Endothelial cell (in vitro differentiated cells): ENCODE data around the gene KRCC1. TPM values are rescaled to one million over a fixed set of nuclear protein-coding genes. Genes with fewer than 3 reads are reported as not detected.
"Not testable (repeated sequence)": the region's sequence is repeated elsewhere in the genome, so short reads cannot be mapped to it uniquely, and the experiment has no call there.

Experiments used
- DNase-seq: peaks from one replicate; pipeline ENCODE4 v3.0.0; 2021; ENCODE audit warnings: low spot score
- H3K27ac Mint-ChIP-seq: one replicate; pipeline ENCODE4 v1.8.0; 2021; ENCODE audit warnings: mixed read lengths, inconsistent platforms; ENCODE audit not compliant: unreplicated experiment
- H3K27me3 Mint-ChIP-seq: one replicate; pipeline ENCODE4 v1.8.0; 2021; ENCODE audit warnings: mild to moderate bottlenecking, moderate library complexity, mixed read lengths, inconsistent platforms; ENCODE audit not compliant: unreplicated experiment
- H3K36me3 Mint-ChIP-seq: one replicate; pipeline ENCODE4 v1.8.0; 2021; ENCODE audit warnings: mild to moderate bottlenecking, low read depth, mixed read lengths, inconsistent platforms; ENCODE audit not compliant: unreplicated experiment
- H3K4me1 Mint-ChIP-seq: one replicate; pipeline ENCODE4 v1.8.0; 2021; ENCODE audit warnings: mild to moderate bottlenecking, mixed read lengths, inconsistent platforms; ENCODE audit not compliant: unreplicated experiment
- H3K4me3 Mint-ChIP-seq: one replicate; pipeline ENCODE4 v1.8.0; 2021; ENCODE audit warnings: mild to moderate bottlenecking, mixed read lengths, inconsistent platforms; ENCODE audit not compliant: unreplicated experiment
- H3K9me3 Mint-ChIP-seq: one replicate; pipeline ENCODE4 v1.8.0; 2021; ENCODE audit warnings: mixed read lengths, inconsistent platforms; ENCODE audit not compliant: unreplicated experiment
- CTCF ChIP-seq: fragments of 200-600 bp; sonication (generic); IDR thresholded peaks from one replicate; pipeline ENCODE4 v1.5.0; 2021; ENCODE audit warnings: antibody characterized with exemption; ENCODE audit not compliant: unreplicated experiment
- total RNA-seq: library from RNA; stranded (reverse); fragmentation: NEBNext Ultra II Directional; extraction: Animal tissue kit (Norgen Biotek cat#: 25700); gene quantifications from one replicate; pipeline ENCODE4 v1.2.1, GENCODE V29; 2021; ENCODE audit not compliant: unreplicated experiment

The KRCC1 gene
- total RNA-seq, 1 donor from 2014 or later = 18.0 TPM

- Mint-ChIP-seq H3K36me3 (no peaks in the 10 kb centered on the region), H3K27ac (no peak overlapping the region), H3K4me1 (no peaks in the 10 kb centered on the region), H3K9me3 (no peaks in the 10 kb centered on the region), H3K27me3 (peaks cover 2% of the 10 kb centered on the region), H3K4me3 (no peak overlapping the region)
- no peak for DNase-seq
- no peak for TF ChIP-seq CTCF
Measured at GRCh38 chr2:88006912-88007439, 48.6 kb downstream of the KRCC1 start.

DNA sequence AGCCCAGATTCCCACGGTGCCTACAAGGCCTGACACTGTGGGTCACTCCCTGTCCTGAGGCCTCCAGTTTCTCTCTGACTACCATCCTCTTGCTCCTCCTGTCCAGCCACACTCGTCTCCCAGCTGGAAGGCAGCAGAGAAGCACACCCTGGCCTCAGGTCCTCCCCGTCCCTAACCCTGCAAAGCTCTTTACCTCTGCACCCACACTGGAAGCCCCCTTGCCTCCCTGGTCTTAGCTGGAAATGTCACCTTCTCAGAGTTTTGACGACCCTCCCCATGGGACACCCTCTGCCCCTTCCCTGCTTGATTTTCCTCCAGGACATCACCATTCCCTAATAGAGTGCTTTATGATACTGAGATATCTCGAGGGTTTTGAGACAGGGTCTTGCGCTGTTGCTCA, 49.8 kb downstream of the KRCC1 start:
- no peaks in the 10 kb centered on the region for H3K9me3 Mint-ChIP-seq
- peaks cover 2% of the 10 kb centered on the region for H3K27me3 Mint-ChIP-seq
- no peaks in the 10 kb centered on the region for H3K4me1 Mint-ChIP-seq
- H3K36me3 Mint-ChIP-seq = no peaks in the 10 kb centered on the region
- DNase-seq = no peak
- TF ChIP-seq CTCF = no peak
- no peak overlapping the region for H3K4me3 Mint-ChIP-seq
- no peak overlapping the region for H3K27ac Mint-ChIP-seq

DNA sequence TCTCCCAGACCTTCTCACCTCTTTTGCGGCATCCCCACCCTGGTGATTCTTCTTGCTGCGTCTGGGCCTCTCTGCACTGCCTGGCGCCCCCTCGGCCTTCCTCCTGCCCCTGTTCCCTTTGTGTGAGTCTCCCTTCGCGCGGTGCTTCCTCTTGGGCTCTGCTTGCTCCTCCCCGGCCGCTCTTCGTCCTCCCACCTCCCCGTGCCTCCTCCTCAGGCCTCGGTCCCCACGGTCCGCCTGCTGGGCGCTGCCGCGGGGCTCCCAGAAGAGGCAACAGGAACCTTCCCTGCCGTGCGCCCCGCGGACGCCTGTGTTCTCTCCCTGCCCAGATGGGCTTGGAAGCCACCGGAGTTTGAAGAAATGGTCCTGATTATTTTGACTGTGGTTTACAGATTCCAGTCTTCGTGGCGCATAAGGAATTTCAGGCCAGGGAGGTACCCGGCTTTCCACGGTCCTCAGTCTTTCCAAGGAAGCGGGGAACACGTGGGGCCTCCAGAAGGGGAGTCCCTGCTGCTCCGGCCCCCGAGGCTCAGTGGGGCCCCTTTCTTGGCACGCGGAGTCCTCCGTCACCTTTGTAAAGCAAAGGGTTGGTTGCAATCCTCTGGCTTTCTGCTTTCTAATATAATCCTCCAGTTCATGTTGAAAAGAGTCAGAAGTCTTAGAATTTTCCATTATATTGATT, 52.4 kb downstream of the KRCC1 start:
- H3K36me3 Mint-ChIP-seq = no peaks in the 10 kb centered on the region
- H3K4me3 Mint-ChIP-seq = no peak overlapping the region
- no peak overlapping the region for H3K27ac Mint-ChIP-seq
- no peaks in the 10 kb centered on the region for H3K9me3 Mint-ChIP-seq
- peak; percentile 17 for DNase-seq
- peaks cover 4% of the 10 kb centered on the region for H3K27me3 Mint-ChIP-seq
- no peak for TF ChIP-seq CTCF
- H3K4me1 Mint-ChIP-seq = no peaks in the 10 kb centered on the region

GRCh38 chr2:88002359-88002707, 53.2 kb downstream of the KRCC1 start:
- H3K36me3 Mint-ChIP-seq = no peaks in the 10 kb centered on the region
- H3K27me3 Mint-ChIP-seq = peaks cover 4% of the 10 kb centered on the region
- no peak overlapping the region for H3K4me3 Mint-ChIP-seq
- DNase-seq = no peak
- no peak overlapping the region for H3K27ac Mint-ChIP-seq
- TF ChIP-seq CTCF = no peak
- no peaks in the 10 kb centered on the region for H3K9me3 Mint-ChIP-seq
- H3K4me1 Mint-ChIP-seq = no peaks in the 10 kb centered on the region

DNA sequence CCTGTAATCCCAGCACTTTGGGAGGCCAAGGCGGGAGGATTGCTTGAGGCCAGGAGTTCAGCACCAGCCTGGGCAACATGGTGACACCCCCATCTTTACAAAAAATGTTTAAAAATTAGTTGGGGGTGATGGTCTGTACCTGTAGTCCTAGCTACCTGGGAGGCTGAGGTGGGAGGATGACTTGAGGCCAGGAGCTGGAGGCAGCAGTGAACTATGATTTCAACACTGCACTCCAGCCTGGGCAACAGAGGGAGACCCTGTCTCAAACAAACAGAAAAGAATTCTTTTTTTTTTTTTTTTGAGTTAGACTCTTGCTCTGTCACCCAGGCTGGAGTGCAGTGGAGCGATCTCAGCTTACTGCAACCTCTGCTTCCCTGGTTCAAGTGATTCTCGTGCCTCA, 55.1 kb downstream of the KRCC1 start:
- H3K4me3 Mint-ChIP-seq, H3K27me3 Mint-ChIP-seq, H3K4me1 Mint-ChIP-seq, H3K36me3 Mint-ChIP-seq, H3K27ac Mint-ChIP-seq, H3K9me3 Mint-ChIP-seq, DNase-seq: not testable (repeated sequence)
